ENCODE results near the gene GLT8D1. TPM values are rescaled to one million over a fixed set of nuclear protein-coding genes. Genes with fewer than 3 reads are reported as not detected.

GLT8D1 gene
- total and polyA plus RNA-seq, 2 donors (not counting 1 experiment from before 2014, with no cell fraction given), result 28.1 to 28.7 TPM

- Histone ChIP-seq H3K79me2 (ENCODE audit: control insufficient read depth, insufficient read depth, low read length) (no peaks in the 10 kb centered on the region), H3K9ac (ENCODE audit: low read length) (no peak overlapping the region), H3K27me3 (replicated peaks in 1 of 4; ENCODE audit: control extremely low read depth in 1 of 4, control insufficient read depth in 3 of 4, insufficient read depth in 4 of 4, low read length in 3 of 4) (no peaks in the 10 kb centered on the region), H3K4me1 (ENCODE audit: control insufficient read depth in 2 of 2, insufficient read depth in 2 of 2, low read length in 2 of 2) (no peaks in the 10 kb centered on the region), H3K4me2 (replicated peaks; ENCODE audit: low read depth, low read length, poor library complexity, severe bottlenecking) (no peak overlapping the region), H3K27ac (ENCODE audit: low read length in 2 of 2) (no peak overlapping the region), H3K9me3 (ENCODE audit: control extremely low read depth in 1 of 3, control insufficient read depth in 2 of 3, insufficient read depth in 1 of 3, low read length in 2 of 3) (no peaks in the 10 kb centered on the region), H4K20me1 (ENCODE audit: control insufficient read depth, insufficient read depth, low read length, poor library complexity, severe bottlenecking) (no peaks in the 10 kb centered on the region), H3K36me3 (replicated peaks in 1 of 2; ENCODE audit: control extremely low read depth in 1 of 2, control insufficient read depth in 1 of 2, extremely low read depth in 1 of 2, insufficient read depth in 2 of 2, low read length in 1 of 2) (peaks cover 8 to 45% of the 10 kb centered on the region in 2 experiments), H3K4me3 (ENCODE audit: control extremely low read depth in 1 of 5, extremely low read depth in 1 of 5, insufficient read depth in 1 of 5, low read depth in 2 of 5, low read length in 4 of 5) (no peak overlapping the region), H2AFZ (ENCODE audit: insufficient read depth, low read depth, low read length, poor library complexity, severe bottlenecking) (no peak overlapping the region)
- H3K27me3 Mint-ChIP-seq, result no peaks in the 10 kb centered on the region
- intact Hi-C loops (cut with micrococcal nuclease), result no loop called here
- ChIA-PET CTCF (interaction anchor here (1.0 to 3.2 kb wide), 7 partner anchors 15 to 329 kb away, joined by 3 to 18 read pairs (median 6); no protein-coding TSS in a partner anchor), POLR2A (no interaction called here)
- H3K4me1 Mint-ChIP-seq, result no peaks in the 10 kb centered on the region
- H3K4me3 Mint-ChIP-seq, result no peak overlapping the region
- no peak for TF ChIP-seq EZH2 (IDR thresholded peaks at IDR 0.05; ENCODE audit: borderline replicate concordance, insufficient read depth, low read depth, low read length, poor library complexity, severe bottlenecking)
- TF ChIP-seq CTCF (IDR thresholded peaks at IDR 0.05), result no peak
- no peaks in the 10 kb centered on the region for H3K9me3 Mint-ChIP-seq (ENCODE audit: insufficient read depth)
- DNase-seq, result no peak
- no CpG with 5 or more reads among the region's 2 CpGs for WGBS (ENCODE audit: insufficient coverage)
- ATAC-seq (ENCODE audit: low read depth), result no peak
- no peak overlapping the region for H3K27ac Mint-ChIP-seq
These were observed 38.1 kb upstream of the GLT8D1 start for GRCh38 chr3:52743721-52744120.

GRCh38 chr3:52743152-52743551 lies 37.6 kb upstream of the GLT8D1 start:
- no peaks in the 10 kb centered on the region for H3K9me3 Mint-ChIP-seq (ENCODE audit: insufficient read depth)
- H4K20me1 ChIP-seq (ENCODE audit: control insufficient read depth, insufficient read depth, low read length, poor library complexity, severe bottlenecking), result no peaks in the 10 kb centered on the region
- H3K9me3 ChIP-seq (ENCODE audit: control extremely low read depth in 1 of 3, control insufficient read depth in 2 of 3, insufficient read depth in 1 of 3, low read length in 2 of 3), result no peaks in the 10 kb centered on the region
- WGBS (ENCODE audit: insufficient coverage), result 96% methylated on average over 4 of the region's 5 CpGs
- no peak overlapping the region for H3K4me2 ChIP-seq (replicated peaks; ENCODE audit: low read depth, low read length, poor library complexity, severe bottlenecking)
- CTCF ChIA-PET, result interaction anchor here (1.0 to 3.2 kb wide), 7 partner anchors 15 to 329 kb away, joined by 3 to 18 read pairs (median 6); no protein-coding TSS in a partner anchor
- H3K4me3 ChIP-seq (ENCODE audit: control extremely low read depth in 1 of 5, extremely low read depth in 1 of 5, insufficient read depth in 1 of 5, low read depth in 2 of 5, low read length in 4 of 5), result no peak overlapping the region
- no peaks in the 10 kb centered on the region for H3K4me1 ChIP-seq (ENCODE audit: control insufficient read depth in 2 of 2, insufficient read depth in 2 of 2, low read length in 2 of 2)
- ATAC-seq (ENCODE audit: low read depth), result no peak
- no peaks in the 10 kb centered on the region for H3K4me1 Mint-ChIP-seq
- H3K9ac ChIP-seq (ENCODE audit: low read length), result no peak overlapping the region
- POLR2A ChIA-PET, result no interaction called here
- no peak overlapping the region for H3K4me3 Mint-ChIP-seq
- no peak overlapping the region for H3K27ac Mint-ChIP-seq
- no peaks in the 10 kb centered on the region for H3K27me3 Mint-ChIP-seq
- peaks cover 8 to 41% of the 10 kb centered on the region in 2 experiments for H3K36me3 ChIP-seq (replicated peaks in 1 of 2; ENCODE audit: control extremely low read depth in 1 of 2, control insufficient read depth in 1 of 2, extremely low read depth in 1 of 2, insufficient read depth in 2 of 2, low read length in 1 of 2)
- H3K27me3 ChIP-seq (replicated peaks in 1 of 4; ENCODE audit: control extremely low read depth in 1 of 4, control insufficient read depth in 3 of 4, insufficient read depth in 4 of 4, low read length in 3 of 4), result no peaks in the 10 kb centered on the region
- intact Hi-C loops (cut with micrococcal nuclease), result no loop called here
- H2AFZ ChIP-seq (ENCODE audit: insufficient read depth, low read depth, low read length, poor library complexity, severe bottlenecking), result no peak overlapping the region
- no peak overlapping the region for H3K27ac ChIP-seq (ENCODE audit: low read length in 2 of 2)
- no peak for DNase-seq
- TF ChIP-seq CTCF (IDR thresholded peaks at IDR 0.05) (no peak), EZH2 (IDR thresholded peaks at IDR 0.05; ENCODE audit: borderline replicate concordance, insufficient read depth, low read depth, low read length, poor library complexity, severe bottlenecking) (no peak)
- H3K79me2 ChIP-seq (ENCODE audit: control insufficient read depth, insufficient read depth, low read length), result no peaks in the 10 kb centered on the region
